GM21423 (cell line): ENCODE measurements around the gene C1orf141.
"Not testable (repeated sequence)": the region's sequence is repeated elsewhere in the genome, so short reads cannot be mapped to it uniquely, and the experiment has no call there.

Source experiments
- ATAC-seq: cut with Tn5 transposase; IDR thresholded peaks from one replicate; pipeline ENCODE4 v1.9.1; 2021; ENCODE audit warnings: mild to moderate bottlenecking, moderate library complexity; ENCODE audit not compliant: unreplicated experiment

C1orf141 gene

DNA sequence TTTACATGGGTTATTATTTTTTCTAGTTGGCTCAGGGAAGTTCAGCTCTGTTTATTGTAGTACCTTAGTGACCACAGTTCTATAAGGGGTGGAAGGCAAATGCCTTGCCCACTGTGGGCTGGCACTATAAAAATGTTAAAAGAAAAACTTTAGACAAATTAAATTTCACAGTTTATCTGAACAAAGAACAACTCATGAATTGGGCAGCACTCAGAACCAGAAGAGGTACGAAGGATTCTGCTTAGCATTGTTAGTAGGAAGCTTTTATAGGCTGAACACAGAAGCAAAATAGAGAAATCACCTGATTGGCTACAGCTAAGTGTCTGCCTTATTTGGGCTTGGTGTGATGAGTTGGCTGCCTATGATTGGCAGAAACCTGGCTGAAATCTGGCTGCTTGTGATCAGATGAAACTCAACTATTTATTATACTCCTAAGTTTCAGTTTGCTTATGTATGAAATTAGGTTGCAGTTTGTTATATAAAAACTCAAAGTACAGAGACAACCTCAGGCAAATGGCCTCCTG, 45.0 kb downstream of the C1orf141 start:
- no peak for ATAC-seq

GRCh38 chr1:67088440-67088839, 46.3 kb downstream of the C1orf141 start:
- ATAC-seq, result no peak

DNA sequence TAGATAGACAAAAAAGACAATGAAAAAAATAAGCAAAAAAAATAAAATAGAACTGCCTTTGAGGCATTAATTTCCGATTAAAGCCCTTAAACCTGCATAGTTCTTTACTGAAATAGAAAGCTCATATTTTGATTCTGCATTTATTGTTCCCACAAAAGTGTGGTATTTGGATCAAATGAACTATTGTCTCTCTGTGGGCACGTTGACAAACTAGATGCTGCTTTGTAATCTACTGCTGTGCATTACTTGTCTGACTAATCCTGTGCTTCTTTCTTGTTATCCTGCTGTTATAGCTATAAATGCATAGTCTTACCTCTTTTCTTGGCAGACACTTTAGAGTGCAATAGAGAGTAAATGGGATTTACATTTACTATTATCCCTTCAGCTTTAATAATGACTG, 49.4 kb downstream of the C1orf141 start:
- no peak for ATAC-seq

DNA sequence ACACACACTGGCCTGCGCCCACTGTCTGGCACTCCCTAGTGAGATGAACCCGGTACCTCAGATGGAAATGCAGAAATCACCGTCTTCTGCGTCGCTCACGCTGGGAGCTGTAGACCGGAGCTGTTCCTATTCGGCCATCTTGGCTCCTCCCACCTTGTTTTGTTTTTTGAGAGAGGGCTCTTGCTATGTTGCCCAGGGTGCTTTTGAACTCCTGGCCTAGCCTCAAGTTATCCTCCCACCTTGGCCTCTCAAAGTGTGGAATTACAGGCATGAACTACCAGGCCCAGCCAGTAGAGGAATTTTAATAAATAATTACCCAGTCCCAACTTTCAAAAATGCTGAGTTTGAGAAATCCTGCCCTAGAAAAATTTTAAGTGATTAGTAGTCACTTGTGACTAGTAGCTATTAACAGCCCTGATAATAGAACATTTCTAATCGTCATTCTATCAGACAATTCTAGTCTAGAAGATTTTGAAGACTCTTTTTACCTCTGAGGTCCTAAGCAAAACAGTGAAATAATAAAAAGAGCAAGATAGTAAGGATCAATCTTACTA, 49.9 kb downstream of the C1orf141 start:
- ATAC-seq, result no peak

- ATAC-seq, result no peak
These were observed 56.5 kb downstream of the C1orf141 start for GRCh38 chr1:67078291-67078690.

DNA sequence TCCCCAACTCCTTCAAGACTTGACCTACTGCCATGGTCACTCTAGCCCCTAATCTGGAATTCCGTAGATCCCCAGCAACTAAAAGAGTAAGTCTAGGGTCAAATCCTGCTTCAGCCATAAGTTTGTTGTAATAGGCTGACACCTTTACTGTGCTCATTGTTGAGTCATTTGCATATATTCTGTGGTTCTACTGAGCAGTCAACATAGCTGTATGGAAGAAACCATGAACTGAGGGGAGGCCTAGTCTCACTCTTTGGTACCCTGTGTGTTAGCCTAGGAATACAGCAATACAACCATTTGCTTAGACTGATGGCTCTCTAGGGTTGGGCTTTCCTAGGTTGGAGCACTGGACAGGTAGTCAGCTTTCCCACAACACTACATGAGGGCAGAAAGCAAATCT, 57.2 kb downstream of the C1orf141 start:
- ATAC-seq, result no peak

DNA sequence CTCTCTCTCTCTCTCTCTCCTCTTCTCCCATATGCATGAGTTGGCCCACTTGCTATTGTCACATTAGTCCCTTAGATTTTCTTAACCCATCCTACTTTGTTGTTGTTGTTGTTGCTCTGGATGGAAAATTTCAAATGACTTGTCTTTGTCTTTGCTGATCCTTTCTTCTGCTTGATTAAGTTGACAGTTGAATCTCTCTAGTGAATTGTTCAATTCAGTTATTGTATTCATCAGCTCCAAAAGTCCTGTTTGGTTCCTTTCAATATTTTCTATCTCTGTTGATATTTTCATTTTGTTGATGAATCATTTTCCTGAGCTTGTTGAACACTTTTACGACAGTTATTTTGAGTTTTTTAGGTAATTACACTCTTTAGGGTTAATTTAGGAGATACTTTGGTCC, 62.0 kb downstream of the C1orf141 start:
- ATAC-seq, result no peak

DNA sequence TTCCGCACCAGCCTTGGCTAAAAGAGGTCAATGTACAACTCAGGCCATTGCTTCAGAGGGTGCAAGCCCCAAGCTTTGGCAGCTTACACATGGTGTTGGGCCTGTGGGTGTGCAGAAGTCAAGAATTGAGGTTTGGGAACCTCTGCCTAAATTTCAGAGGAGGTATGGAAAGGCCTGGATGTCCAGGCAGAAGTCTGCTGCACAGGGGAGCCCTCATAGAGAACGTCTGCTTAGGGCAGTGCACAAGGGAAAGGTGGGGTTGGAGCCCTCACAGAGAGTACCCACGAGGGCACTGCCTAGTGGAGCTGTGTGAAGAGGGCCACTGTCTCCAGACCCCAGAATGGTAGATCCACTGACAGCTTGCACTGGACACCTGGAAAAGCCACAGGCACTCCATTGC, 67.1 kb downstream of the C1orf141 start:
- not testable (repeated sequence) for ATAC-seq

- no peak for ATAC-seq
These were observed 72.4 kb downstream of the C1orf141 start for GRCh38 chr1:67062412-67062811.

- no peak for ATAC-seq
These were observed 73.5 kb downstream of the C1orf141 start for GRCh38 chr1:67061266-67061665.

DNA sequence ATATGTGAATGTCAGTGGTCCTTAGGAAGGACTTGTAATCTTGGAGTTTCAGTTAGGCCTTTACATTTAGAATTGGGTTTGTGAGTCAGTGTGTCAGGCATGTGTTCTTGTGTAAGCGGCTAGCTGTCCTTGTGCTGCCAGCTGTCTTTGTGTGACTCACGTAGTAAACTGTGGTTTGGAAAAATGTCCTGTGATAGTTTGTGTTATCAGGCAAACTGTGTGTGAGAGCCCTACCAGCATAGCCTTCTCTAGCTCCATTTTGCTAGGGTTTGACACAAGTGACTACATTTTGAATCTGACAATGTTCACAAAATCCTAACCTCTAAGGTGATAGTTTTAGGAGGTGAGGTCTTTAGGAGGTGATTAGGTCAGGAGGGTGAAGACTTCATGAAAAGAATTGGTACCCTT, 74.0 kb downstream of the C1orf141 start:
- ATAC-seq, result no peak

GRCh38 chr1:67059346-67059745, 75.4 kb downstream of the C1orf141 start:
- no peak for ATAC-seq

DNA sequence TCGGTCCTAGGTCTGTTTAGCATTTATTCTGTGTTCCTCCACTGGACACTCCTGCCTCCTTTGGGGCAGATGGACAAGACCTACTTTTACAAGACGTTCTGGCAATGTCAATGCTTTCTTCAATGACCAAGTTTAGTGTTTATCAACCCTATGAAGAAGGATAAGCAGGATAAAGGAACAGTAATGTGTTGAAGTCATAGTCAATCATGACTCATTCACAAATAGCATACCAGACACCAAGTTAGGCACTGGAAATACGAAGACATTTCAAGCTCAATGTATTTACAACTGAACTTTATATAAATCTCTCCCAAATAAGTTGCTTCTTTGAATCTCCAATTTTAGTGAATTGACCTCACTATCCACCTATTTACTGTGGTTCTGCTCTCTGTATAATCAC, 76.0 kb downstream of the C1orf141 start:
- ATAC-seq, result no peak

DNA sequence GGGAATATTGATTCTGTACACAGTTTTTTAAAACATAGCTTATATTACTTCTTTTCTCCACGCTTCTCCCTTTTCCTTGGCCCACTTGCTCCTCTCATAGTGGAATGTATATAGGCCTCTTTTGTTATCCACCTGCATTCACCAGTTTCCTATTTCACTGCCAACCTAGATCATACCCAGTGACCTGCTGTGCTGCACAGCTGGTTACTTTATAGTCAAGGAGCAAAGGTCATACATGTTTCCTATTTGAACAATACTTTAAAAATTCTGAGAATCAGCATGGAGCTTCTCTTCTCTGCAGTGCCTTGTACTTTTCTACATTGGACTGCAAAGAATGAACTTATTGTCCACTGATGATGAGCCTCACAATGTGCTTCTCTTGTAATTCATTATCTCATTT, 76.5 kb downstream of the C1orf141 start:
- ATAC-seq, result no peak

DNA sequence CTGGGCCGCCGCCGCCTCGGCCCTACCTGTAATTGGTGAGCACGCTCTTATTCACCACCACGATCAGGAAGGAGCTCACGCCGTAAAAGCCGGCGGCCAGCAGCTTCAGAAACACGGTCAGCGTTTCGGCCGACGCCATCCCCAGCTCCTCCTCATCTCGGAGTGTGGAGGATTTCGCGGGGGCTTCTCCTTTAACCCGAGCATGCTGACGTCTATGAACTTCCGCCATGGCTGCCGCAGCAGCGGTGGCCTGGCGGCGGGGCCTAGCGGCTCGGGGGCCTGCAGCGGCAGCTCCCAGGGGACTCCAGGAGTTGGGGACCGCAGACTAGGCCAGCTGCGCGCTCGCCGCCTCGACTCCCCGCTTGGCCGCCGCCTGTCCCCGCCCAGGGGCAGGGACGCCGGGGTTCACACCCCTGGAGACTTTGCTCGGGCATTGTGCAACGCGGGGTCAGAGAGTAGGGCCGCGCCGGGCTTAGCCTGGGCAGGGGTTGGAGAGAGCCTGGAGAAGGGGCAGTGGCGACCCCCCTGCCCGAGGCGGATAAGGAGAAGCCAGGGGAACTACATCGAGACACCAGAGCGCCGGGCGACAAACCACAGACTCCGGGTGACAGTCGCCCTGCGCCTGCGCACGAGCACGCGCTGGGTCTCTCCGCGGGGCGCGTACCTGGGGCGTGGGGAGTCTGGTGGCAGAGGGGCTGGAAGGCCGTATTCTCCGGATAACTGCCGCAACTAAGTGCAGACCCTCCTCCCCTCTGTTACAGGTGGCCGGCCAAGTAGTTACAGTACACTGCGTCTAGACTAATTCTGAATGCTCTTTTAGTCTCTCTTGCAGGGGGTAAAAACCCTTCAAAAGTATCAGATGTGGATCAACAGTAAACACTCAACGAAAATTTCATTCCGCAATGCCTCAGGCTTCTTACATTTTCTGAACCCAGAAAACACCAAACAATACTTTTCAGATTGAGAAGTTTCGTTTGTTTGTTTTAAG, 80.7 kb downstream of the C1orf141 start, which contains the start of gene SLC35D1:
TSS of gene SLC35D1 (minus strand) at position 364 of the 988 bp plus-strand sequence. CDS start at position 229, 135 bp downstream.
- ATAC-seq, result peak; percentile 83

DNA sequence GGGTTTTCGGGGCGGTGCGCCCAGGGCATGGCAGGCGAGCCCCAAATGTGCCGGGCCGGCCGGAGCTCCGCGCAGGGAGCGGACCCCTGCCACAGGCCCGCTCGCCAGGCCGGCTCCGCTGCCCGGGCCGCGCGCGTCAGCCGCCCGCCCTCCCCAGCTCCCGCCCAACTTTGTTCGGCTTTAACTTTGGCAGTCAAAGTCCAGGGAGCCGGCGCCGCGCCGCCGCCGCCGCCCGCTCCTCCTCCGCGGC, 81.3 kb downstream of the C1orf141 start:
- ATAC-seq, result peak; percentile 33

GRCh38 chr1:67052741-67053534, 81.8 kb downstream of the C1orf141 start:
- peak; percentile 5 for ATAC-seq

DNA sequence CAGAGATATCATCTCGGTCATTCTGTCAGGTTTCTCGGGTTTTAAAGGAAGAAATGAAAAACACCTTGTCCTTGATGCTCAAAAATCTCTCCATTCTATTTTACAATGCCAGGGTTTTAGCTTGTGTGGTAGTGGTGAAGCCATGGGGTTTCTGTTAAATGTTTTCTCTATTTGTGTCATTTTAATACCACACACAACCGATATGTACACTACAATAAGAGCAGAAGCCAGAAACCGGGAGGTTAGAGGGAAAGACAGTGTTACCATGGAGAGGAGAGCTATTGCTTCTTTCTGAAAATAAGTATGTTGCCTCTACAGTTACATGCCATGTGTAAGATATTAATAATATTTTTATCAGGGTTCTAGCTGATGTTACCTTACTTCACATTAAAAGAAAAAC, 83.6 kb downstream of the C1orf141 start:
- ATAC-seq, result no peak

DNA sequence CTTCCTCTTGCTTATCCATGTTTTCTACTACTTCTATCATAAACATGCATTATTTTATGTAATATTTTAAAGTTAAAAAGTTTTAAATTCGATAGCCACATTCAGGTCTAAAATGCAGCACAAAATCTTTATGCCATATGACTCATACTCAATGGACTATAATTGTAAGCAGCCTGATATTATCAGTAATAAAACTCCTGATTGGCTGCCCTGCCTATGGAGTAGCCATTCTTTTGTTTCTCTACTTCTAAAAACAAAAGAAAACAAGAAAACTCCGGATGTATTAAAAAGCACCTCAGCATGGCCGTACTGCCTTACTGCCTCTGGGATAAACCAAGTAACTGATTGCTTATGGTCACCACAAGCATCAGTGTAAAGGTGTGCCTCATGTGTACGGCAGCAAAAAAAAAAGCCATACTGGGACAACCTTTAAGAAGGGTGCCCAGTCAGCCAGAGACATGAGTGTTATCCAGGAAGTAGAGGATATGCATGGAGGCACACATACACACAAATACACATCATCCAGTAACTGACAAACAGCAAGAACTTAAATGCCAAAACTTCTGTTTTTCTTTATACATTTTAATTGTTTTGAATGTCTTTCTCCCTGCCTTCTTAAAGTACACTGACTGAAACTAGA, 90.0 kb downstream of the C1orf141 start:
- peak; percentile 52 for ATAC-seq

- no peak for ATAC-seq
These were observed 91.4 kb downstream of the C1orf141 start for GRCh38 chr1:67043366-67043765.
